Stimulated activated CD4-positive, alpha-beta T cell treated with anti-CD3 and anti-CD28 coated beads, Interleukin-1b, Interleukin-23, amount 100 ng/mL, for 1 hour (primary cell): ENCODE data around the gene UBE3B.

Experiments used
- DNase-seq, 2 donors: peaks; one replicate each; pipeline ENCODE4 v3.0.0-alpha.2; 2020; ENCODE audit warnings: low read depth in 2 of 2

Gene UBE3B

DNA sequence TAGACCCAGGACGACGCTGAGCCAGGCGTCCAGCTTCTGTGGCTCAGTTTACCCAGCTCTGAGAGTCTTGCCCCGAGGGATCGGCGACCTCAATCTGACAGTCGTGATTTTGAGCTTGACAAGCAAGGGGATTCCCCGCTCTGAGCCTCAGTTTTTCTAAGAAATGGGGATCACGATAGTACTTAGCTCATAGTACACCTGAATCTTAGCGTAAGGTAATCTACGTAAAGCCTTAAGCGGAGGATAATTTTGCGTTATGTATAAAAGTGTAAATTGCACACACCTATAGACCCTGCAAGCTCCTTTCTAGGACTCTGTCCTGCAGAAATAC, 96.4 kb downstream of the UBE3B start:
- DNase-seq: no peak

GRCh38 chr12:109575683-109576082, 98.2 kb downstream of the UBE3B start:
- DNase-seq: no peak

DNA sequence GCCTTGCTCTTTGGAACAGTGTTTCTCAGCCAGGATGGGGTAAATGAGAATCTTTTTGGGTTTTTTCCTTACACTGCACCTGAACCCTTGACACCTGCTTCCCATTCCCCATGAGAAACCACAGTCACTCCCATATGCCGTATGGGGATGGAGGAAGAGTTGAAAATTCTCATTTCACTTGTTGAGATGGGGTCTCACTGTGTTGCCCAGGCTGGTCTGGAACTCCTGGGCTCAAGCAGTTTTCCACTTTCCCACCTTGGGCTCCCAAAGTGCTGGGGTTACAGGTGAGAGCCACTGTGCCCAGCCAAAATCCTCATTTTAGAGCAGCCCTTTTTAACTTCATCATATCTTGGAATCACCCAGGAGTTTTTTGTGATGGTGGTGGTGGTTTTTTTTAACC, 99.9 kb downstream of the UBE3B start:
- DNase-seq: no peak

DNA sequence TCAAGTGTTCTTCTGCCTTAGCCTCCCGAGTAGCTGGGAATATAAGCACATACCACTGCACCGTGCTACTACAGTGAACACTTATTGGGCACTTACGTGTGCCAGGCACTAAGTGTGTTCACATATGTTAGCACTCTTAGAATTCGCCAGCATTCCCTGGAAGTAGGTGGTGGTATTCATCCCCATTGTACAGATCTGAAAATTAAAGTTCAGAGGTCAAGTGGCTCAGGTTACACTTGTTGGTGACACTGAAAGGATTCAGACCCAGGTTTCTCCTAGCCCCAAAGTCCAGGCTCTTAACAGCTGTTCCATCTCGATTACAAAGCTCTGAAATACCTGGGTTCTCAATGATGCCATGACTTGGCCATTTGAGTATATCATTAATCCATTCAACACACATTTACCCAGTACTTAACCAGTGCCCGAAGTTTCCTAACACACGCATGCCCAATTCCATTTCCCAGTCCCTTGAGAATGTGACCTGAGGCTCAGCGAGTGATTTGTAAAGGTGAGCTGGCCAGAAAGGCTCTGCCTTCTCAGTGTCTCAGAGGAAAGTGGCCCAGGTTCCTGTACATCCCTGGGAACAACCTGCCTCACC, 101.0 kb downstream of the UBE3B start:
- no peak for DNase-seq

DNA sequence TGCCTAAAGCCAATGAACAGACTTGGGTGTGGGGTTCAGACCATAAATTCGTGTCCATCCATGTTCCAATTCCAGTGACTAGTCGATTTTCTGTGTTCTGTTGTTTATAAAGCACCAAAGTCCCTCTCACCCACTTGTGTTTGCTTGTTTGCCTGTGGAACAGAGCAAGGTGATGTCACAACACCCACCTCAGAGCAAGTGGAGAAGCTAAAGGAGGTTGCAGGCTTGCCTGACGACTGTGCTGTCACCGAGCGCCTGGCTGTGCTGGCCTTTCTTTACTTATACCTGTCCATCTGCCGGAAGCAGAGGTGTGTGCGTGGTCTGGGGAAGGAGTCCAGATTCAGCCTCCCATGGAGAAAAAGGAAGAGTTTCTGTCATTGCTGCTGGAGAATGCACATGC, 102.2 kb downstream of the UBE3B start:
- DNase-seq: no peak

GRCh38 chr12:109580272-109580671, 102.8 kb downstream of the UBE3B start:
- no peak for DNase-seq

GRCh38 chr12:109580684-109581333, 103.4 kb downstream of the UBE3B start:
- no peak for DNase-seq

DNA sequence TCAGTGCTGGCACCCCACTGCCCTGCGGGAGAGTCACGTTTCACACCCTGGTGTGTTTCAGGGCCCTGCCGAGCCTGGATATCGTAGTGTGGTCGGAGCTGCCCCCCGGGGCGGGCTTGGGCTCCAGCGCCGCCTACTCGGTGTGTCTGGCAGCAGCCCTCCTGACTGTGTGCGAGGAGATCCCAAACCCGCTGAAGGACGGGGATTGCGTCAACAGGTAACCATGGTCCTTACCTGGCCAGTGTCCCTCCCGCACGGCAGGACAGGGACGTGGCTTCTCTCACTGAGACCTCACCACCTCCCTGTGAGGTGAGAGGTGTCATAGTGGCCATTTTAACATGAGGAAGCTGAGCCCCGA, 103.9 kb downstream of the UBE3B start:
- no peak for DNase-seq

- no peak for DNase-seq
Measured at GRCh38 chr12:109581856-109582255, 104.4 kb downstream of the UBE3B start.

GRCh38 chr12:109582636-109583035, 105.2 kb downstream of the UBE3B start:
- DNase-seq: no peak

GRCh38 chr12:109583733-109584132, 106.3 kb downstream of the UBE3B start:
- no peak for DNase-seq
